Adrenal gland (tissue), 5 donors: ENCODE results near the gene EHBP1L1.

ENCODE experiments used
- CTCF ChIP-seq, 6 experiments: fragments of 450-650 bp in 4 of 6; fragments of 200-600 bp in 2 of 6; sonication (generic) in 1 of 6; IDR thresholded peaks; 1 replicate in 5 of 6; 2 replicates in 1 of 6; pipeline versions ENCODE4 v1.5.1 to v1.8.0; 2016 to 2021; ENCODE audit warnings: antibody characterized with exemption in 6 of 6, mild to moderate bottlenecking in 2 of 6, moderate library complexity in 1 of 6
- POLR2A ChIP-seq, 2 donors: fragments of 450-650 bp; IDR thresholded peaks; one replicate each; pipeline ENCODE4 v1.6.1; 2017; ENCODE audit warnings: antibody characterized with exemption in 2 of 2, mild to moderate bottlenecking in 2 of 2, moderate library complexity in 1 of 2
- donor health status: DM: no; HTN: no; CAD: no.

DNA sequence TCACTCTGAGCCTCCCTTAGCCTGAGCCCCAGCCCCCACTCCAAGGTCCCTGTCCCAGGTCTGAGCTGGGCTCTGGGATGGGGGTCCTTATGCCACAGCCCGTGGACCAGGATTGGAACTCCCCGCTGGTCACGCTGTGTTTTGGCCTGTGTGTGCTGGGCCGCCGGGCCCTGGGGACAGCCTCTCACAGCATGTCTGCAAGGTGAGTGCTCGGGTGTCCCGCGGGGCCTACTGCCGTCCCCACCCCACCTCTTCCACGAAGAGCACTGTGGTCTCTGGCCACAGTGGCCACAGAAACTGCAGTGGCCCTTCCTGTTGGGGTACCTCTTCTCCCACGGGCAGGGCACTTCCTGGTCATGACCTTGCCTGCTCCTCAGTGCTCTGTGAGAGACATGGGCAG lies 58.6 kb downstream of the EHBP1L1 start:
- TF ChIP-seq CTCF (IDR thresholded peaks at IDR 0.05) (no peak), POLR2A (IDR thresholded peaks at IDR 0.05) (no peak)
